WTC11 (cell line): ENCODE measurements around the gene LEUTX.

Source experiments
- CREB1 ChIP-seq: sonication (generic); formaldehyde crosslinking; IDR thresholded peaks from 2 replicates; pipeline ENCODE4 v1.8.0; 2023; ENCODE audit warnings: mild to moderate bottlenecking, missing genetic modification reagents
- FOXP1 ChIP-seq: sonication (generic); formaldehyde crosslinking; IDR thresholded peaks from 2 replicates; pipeline ENCODE4 v1.8.0; 2022; ENCODE audit warnings: missing genetic modification reagents, mild to moderate bottlenecking, moderate library complexity, borderline replicate concordance
- GTF2I ChIP-seq: fragments of 250-450 bp; sonication (Bioruptor Pico); conservative IDR thresholded peaks from 2 replicates; pipeline ENCODE4 v1.4.0; 2021; ENCODE audit warnings: mild to moderate bottlenecking
- RORB ChIP-seq: fragments of 250-450 bp; sonication (Bioruptor Pico); IDR thresholded peaks from 2 replicates; pipeline ENCODE4 v1.9.0; 2021; ENCODE audit warnings: mild to moderate bottlenecking
- TCF7 ChIP-seq: sonication (generic); formaldehyde crosslinking; IDR thresholded peaks from 2 replicates; pipeline ENCODE4 v1.8.0; 2022; ENCODE audit warnings: mild to moderate bottlenecking, low read depth, missing genetic modification reagents, moderate library complexity
- ZNF263 ChIP-seq: sonication (generic); formaldehyde crosslinking; IDR thresholded peaks from 2 replicates; pipeline ENCODE4 v1.8.1; 2022; ENCODE audit warnings: low read depth, mild to moderate bottlenecking, moderate library complexity, missing genetic modification reagents
- TF ChIP-seq, protein P1 (sequence below): sonication (generic); formaldehyde crosslinking; IDR thresholded peaks from 2 replicates; pipeline ENCODE4 v1.8.0; 2023; ENCODE audit warnings: missing genetic modification reagents
- TF ChIP-seq, protein P2 (sequence below): sonication (generic); formaldehyde crosslinking; IDR thresholded peaks from 2 replicates; pipeline ENCODE4 v1.8.1; 2022; ENCODE audit warnings: mild to moderate bottlenecking, moderate library complexity, missing genetic modification reagents
- TF ChIP-seq, protein P3 (sequence below): fragments of 200-600 bp; IDR thresholded peaks from 2 replicates; pipeline ENCODE4 v1.8.0; 2022; ENCODE audit warnings: antibody characterized with exemption
- TF ChIP-seq, protein P4 (sequence below): sonication (generic); formaldehyde crosslinking; IDR thresholded peaks from 2 replicates; pipeline ENCODE4 v1.8.0; 2022; ENCODE audit warnings: mild to moderate bottlenecking, missing genetic modification reagents
- TF ChIP-seq, protein P5 (sequence below): sonication (generic); formaldehyde crosslinking; IDR thresholded peaks from 2 replicates; pipeline ENCODE4 v1.8.0; 2022; ENCODE audit warnings: missing genetic modification reagents
- TF ChIP-seq, protein P6 (sequence below): sonication (generic); formaldehyde crosslinking; IDR thresholded peaks from 2 replicates; pipeline ENCODE4 v1.8.1; 2023; ENCODE audit warnings: mild to moderate bottlenecking, missing genetic modification reagents, borderline replicate concordance
- TF ChIP-seq, protein P7 (sequence below): sonication (generic); formaldehyde crosslinking; IDR thresholded peaks from 2 replicates; pipeline ENCODE4 v1.8.0; 2023; ENCODE audit warnings: mild to moderate bottlenecking, missing genetic modification reagents

DNA sequence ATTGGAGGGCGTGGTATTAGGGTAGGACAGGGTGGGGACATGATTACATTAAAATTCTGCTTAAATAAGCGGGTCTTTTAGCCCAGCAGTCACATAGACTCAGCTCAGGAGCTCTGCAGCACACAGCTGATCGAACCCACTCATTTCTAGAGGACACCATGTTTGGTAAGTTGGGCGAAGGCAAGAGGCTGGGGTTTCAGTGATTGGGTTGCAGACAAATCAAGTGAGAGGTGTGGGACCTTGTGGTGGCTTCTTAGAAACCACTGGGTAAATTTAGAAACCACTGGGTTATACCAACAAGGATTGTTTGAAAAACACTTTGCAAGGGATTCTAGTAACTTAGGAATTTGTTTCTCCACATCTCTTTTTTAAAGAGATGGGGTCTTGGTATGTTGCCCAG lies at the start of gene LEUTX:
- TF ChIP-seq, protein P1, sequence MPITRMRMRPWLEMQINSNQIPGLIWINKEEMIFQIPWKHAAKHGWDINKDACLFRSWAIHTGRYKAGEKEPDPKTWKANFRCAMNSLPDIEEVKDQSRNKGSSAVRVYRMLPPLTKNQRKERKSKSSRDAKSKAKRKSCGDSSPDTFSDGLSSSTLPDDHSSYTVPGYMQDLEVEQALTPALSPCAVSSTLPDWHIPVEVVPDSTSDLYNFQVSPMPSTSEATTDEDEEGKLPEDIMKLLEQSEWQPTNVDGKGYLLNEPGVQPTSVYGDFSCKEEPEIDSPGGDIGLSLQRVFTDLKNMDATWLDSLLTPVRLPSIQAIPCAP (CRISPR knock-in tag) = no peak
- TF ChIP-seq FOXP1 = no peak
- TF ChIP-seq, protein P2, sequence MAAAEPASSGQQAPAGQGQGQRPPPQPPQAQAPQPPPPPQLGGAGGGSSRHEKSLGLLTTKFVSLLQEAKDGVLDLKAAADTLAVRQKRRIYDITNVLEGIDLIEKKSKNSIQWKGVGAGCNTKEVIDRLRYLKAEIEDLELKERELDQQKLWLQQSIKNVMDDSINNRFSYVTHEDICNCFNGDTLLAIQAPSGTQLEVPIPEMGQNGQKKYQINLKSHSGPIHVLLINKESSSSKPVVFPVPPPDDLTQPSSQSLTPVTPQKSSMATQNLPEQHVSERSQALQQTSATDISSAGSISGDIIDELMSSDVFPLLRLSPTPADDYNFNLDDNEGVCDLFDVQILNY = no peak
- TF ChIP-seq, protein P3, sequence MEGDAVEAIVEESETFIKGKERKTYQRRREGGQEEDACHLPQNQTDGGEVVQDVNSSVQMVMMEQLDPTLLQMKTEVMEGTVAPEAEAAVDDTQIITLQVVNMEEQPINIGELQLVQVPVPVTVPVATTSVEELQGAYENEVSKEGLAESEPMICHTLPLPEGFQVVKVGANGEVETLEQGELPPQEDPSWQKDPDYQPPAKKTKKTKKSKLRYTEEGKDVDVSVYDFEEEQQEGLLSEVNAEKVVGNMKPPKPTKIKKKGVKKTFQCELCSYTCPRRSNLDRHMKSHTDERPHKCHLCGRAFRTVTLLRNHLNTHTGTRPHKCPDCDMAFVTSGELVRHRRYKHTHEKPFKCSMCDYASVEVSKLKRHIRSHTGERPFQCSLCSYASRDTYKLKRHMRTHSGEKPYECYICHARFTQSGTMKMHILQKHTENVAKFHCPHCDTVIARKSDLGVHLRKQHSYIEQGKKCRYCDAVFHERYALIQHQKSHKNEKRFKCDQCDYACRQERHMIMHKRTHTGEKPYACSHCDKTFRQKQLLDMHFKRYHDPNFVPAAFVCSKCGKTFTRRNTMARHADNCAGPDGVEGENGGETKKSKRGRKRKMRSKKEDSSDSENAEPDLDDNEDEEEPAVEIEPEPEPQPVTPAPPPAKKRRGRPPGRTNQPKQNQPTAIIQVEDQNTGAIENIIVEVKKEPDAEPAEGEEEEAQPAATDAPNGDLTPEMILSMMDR = no peak
- no peak for TF ChIP-seq GTF2I (CRISPR knock-in tag)
- TF ChIP-seq, protein P4, sequence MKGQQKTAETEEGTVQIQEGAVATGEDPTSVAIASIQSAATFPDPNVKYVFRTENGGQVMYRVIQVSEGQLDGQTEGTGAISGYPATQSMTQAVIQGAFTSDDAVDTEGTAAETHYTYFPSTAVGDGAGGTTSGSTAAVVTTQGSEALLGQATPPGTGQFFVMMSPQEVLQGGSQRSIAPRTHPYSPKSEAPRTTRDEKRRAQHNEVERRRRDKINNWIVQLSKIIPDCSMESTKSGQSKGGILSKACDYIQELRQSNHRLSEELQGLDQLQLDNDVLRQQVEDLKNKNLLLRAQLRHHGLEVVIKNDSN (CRISPR knock-in tag) = no peak
- TF ChIP-seq RORB (CRISPR knock-in tag) = no peak
- TF ChIP-seq, protein P5, sequence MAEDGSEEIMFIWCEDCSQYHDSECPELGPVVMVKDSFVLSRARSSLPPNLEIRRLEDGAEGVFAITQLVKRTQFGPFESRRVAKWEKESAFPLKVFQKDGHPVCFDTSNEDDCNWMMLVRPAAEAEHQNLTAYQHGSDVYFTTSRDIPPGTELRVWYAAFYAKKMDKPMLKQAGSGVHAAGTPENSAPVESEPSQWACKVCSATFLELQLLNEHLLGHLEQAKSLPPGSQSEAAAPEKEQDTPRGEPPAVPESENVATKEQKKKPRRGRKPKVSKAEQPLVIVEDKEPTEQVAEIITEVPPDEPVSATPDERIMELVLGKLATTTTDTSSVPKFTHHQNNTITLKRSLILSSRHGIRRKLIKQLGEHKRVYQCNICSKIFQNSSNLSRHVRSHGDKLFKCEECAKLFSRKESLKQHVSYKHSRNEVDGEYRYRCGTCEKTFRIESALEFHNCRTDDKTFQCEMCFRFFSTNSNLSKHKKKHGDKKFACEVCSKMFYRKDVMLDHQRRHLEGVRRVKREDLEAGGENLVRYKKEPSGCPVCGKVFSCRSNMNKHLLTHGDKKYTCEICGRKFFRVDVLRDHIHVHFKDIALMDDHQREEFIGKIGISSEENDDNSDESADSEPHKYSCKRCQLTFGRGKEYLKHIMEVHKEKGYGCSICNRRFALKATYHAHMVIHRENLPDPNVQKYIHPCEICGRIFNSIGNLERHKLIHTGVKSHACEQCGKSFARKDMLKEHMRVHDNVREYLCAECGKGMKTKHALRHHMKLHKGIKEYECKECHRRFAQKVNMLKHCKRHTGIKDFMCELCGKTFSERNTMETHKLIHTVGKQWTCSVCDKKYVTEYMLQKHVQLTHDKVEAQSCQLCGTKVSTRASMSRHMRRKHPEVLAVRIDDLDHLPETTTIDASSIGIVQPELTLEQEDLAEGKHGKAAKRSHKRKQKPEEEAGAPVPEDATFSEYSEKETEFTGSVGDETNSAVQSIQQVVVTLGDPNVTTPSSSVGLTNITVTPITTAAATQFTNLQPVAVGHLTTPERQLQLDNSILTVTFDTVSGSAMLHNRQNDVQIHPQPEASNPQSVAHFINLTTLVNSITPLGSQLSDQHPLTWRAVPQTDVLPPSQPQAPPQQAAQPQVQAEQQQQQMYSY = no peak
- TF ChIP-seq, protein P6, sequence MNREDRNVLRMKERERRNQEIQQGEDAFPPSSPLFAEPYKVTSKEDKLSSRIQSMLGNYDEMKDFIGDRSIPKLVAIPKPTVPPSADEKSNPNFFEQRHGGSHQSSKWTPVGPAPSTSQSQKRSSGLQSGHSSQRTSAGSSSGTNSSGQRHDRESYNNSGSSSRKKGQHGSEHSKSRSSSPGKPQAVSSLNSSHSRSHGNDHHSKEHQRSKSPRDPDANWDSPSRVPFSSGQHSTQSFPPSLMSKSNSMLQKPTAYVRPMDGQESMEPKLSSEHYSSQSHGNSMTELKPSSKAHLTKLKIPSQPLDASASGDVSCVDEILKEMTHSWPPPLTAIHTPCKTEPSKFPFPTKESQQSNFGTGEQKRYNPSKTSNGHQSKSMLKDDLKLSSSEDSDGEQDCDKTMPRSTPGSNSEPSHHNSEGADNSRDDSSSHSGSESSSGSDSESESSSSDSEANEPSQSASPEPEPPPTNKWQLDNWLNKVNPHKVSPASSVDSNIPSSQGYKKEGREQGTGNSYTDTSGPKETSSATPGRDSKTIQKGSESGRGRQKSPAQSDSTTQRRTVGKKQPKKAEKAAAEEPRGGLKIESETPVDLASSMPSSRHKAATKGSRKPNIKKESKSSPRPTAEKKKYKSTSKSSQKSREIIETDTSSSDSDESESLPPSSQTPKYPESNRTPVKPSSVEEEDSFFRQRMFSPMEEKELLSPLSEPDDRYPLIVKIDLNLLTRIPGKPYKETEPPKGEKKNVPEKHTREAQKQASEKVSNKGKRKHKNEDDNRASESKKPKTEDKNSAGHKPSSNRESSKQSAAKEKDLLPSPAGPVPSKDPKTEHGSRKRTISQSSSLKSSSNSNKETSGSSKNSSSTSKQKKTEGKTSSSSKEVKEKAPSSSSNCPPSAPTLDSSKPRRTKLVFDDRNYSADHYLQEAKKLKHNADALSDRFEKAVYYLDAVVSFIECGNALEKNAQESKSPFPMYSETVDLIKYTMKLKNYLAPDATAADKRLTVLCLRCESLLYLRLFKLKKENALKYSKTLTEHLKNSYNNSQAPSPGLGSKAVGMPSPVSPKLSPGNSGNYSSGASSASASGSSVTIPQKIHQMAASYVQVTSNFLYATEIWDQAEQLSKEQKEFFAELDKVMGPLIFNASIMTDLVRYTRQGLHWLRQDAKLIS (CRISPR knock-in tag) = no peak
- TF ChIP-seq, protein P7, sequence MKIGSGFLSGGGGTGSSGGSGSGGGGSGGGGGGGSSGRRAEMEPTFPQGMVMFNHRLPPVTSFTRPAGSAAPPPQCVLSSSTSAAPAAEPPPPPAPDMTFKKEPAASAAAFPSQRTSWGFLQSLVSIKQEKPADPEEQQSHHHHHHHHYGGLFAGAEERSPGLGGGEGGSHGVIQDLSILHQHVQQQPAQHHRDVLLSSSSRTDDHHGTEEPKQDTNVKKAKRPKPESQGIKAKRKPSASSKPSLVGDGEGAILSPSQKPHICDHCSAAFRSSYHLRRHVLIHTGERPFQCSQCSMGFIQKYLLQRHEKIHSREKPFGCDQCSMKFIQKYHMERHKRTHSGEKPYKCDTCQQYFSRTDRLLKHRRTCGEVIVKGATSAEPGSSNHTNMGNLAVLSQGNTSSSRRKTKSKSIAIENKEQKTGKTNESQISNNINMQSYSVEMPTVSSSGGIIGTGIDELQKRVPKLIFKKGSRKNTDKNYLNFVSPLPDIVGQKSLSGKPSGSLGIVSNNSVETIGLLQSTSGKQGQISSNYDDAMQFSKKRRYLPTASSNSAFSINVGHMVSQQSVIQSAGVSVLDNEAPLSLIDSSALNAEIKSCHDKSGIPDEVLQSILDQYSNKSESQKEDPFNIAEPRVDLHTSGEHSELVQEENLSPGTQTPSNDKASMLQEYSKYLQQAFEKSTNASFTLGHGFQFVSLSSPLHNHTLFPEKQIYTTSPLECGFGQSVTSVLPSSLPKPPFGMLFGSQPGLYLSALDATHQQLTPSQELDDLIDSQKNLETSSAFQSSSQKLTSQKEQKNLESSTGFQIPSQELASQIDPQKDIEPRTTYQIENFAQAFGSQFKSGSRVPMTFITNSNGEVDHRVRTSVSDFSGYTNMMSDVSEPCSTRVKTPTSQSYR = no peak
- no peak for TF ChIP-seq ZNF263 (CRISPR knock-in tag)
- TF ChIP-seq TCF7 (CRISPR knock-in tag) = no peak
- no peak for TF ChIP-seq CREB1 (CRISPR knock-in tag)
